ENCODE data around the gene ARHGAP12. TPM values are rescaled to one million over a fixed set of nuclear protein-coding genes. Genes with fewer than 3 reads are reported as not detected.

Gene ARHGAP12
- total RNA-seq, 1 donor from 2014 or later, result 29.8 TPM

- ATAC-seq, result no peak
- peaks cover 22% of the 10 kb centered on the region for H3K4me1 ChIP-seq
- H3K27me3 ChIP-seq (ENCODE audit: low read depth), result no peaks in the 10 kb centered on the region
- TF ChIP-seq CTCF (IDR thresholded peaks at IDR 0.05), result no peak
- DNase-seq, result no peak
- H3K27ac ChIP-seq, result no peak overlapping the region
- H3K9me3 ChIP-seq, result no peaks in the 10 kb centered on the region
- H3K36me3 ChIP-seq, result no peaks in the 10 kb centered on the region
- intact Hi-C loops (cut with DNase I), result no loop called here
- H3K4me3 ChIP-seq, result no peak overlapping the region
Observed at GRCh38 chr10:31945392-31945791, 16.8 kb upstream of the ARHGAP12 start.

- Histone ChIP-seq H3K36me3 (no peaks in the 10 kb centered on the region), H3K27ac (no peak overlapping the region), H3K4me3 (no peak overlapping the region), H3K9me3 (no peaks in the 10 kb centered on the region), H3K4me1 (peaks cover 31% of the 10 kb centered on the region), H3K27me3 (ENCODE audit: low read depth) (no peaks in the 10 kb centered on the region)
- ATAC-seq (peak; percentile 9 to 16), DNase-seq (no peak)
- no peak for TF ChIP-seq CTCF (IDR thresholded peaks at IDR 0.05)
- intact Hi-C loops (cut with DNase I), result no loop called here
Observed at GRCh38 chr10:31944071-31944433, 15.4 kb upstream of the ARHGAP12 start.

GRCh38 chr10:31942892-31943291 is 14.3 kb upstream of the ARHGAP12 start:
- H3K36me3 ChIP-seq, result no peaks in the 10 kb centered on the region
- no peak for TF ChIP-seq CTCF (IDR thresholded peaks at IDR 0.05)
- H3K4me3 ChIP-seq, result no peak overlapping the region
- H3K27ac ChIP-seq, result no peak overlapping the region
- H3K9me3 ChIP-seq, result no peaks in the 10 kb centered on the region
- peaks cover 29% of the 10 kb centered on the region for H3K4me1 ChIP-seq
- intact Hi-C loops (cut with DNase I), result no loop called here
- peak; percentile 49 to 66 for ATAC-seq
- DNase-seq, result no peak
- no peaks in the 10 kb centered on the region for H3K27me3 ChIP-seq (ENCODE audit: low read depth)

- Histone ChIP-seq H3K9me3 (no peaks in the 10 kb centered on the region), H3K27me3 (ENCODE audit: low read depth) (no peaks in the 10 kb centered on the region), H3K27ac (no peak overlapping the region), H3K4me3 (no peak overlapping the region), H3K36me3 (no peaks in the 10 kb centered on the region), H3K4me1 (peaks cover 24% of the 10 kb centered on the region)
- ATAC-seq, result no peak
- no peak for DNase-seq
- intact Hi-C loops (cut with DNase I), result no loop called here
- TF ChIP-seq CTCF (IDR thresholded peaks at IDR 0.05), result no peak
Observed at GRCh38 chr10:31942435-31942834, 13.8 kb upstream of the ARHGAP12 start.

- no peak overlapping the region for H3K4me3 ChIP-seq
- H3K27ac ChIP-seq, result no peak overlapping the region
- ATAC-seq, result peak in 1 of 2 donors; percentile 83
- DNase-seq, result no peak
- H3K4me1 ChIP-seq, result peaks cover 17% of the 10 kb centered on the region
- no peaks in the 10 kb centered on the region for H3K36me3 ChIP-seq
- H3K9me3 ChIP-seq, result no peaks in the 10 kb centered on the region
- no peaks in the 10 kb centered on the region for H3K27me3 ChIP-seq (ENCODE audit: low read depth)
- no peak for TF ChIP-seq CTCF (IDR thresholded peaks at IDR 0.05)
- intact Hi-C loops (cut with DNase I), result no loop called here
Observed at GRCh38 chr10:31940839-31941653, 12.4 kb upstream of the ARHGAP12 start.
